GM04503 (cell line): ENCODE measurements around the gene ATP2B2.

Experiments
- DNase-seq: peaks from one replicate; pipeline ENCODE4 v3.0.0-alpha.2; 2012; ENCODE audit warnings: low read depth

ATP2B2 gene

DNA sequence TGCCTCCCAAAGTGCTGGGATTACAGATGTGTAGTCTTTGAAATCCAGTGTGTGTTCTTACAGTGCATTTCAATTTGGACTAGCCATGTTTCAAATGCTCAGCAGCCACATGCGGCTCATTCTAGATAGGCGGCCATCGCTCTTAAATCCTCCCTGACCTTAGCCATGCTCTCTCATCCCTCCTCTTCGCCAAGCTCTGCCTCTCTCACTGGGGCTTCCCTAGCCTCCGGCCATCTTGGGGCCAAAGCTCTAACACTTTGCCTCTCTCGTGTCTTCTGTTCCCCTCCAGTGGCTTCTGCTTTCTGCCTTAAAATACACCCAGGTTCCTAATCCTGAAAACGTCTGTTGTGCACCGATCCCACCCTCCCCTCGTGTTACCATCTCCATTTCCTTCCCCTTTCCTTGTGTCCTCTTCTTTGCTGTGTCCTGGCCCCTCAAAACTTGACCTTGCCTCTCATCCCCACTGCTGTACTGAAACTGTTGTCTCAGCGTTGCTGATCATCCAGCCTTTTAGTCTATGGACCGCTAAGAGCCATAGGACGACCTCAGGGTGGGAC lies 211.3 kb downstream of the ATP2B2 start:
- no peak for DNase-seq

DNA sequence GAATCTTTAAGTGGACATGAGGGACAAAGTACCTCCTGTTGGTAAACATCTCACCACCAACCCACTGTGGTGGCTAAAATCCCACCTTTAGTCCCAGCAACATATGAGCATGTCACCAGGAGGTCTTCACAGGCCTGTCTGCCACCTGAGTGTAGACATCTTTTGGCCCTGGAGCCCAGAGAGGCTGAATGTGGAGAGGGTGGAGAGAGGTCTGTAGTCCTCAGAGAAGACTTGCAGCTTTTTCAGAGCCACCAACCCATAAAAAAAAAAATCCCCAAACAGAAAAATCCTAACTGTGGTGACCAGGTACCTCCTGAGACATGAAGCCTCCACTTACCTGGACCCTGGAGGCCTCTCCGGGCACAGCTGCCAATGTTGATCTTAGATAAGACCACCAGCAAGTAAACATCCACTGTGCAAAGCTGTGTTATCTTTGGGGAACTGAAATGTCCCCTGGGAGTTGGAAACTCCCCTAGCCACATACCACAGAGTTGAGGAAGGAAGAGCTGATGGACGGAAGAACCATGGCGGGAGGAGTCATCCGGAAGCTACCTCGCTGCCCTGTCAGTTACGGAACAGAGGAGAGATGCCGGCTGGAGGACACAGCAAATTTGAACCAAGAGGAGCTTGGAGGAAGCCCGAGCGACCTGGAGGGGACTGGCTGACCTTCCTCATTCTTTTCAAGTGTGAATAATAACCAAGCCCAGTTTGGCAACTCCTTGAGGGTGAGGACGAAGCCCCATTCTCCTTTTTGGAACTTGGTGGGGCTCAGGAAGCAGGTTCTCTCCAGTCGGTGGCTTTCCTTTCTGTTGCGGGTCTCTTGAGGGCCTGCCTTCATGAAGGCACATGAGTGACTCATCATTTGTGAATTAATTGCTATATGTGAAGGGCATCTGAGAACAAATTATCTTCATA lies 212.6 kb downstream of the ATP2B2 start, which contains the start of gene GHRL:
Gene GHRL (minus strand): TSS at position 443 of the 915 bp plus-strand sequence. CDS start 2,767 bp downstream, outside the sequence.
- no peak for DNase-seq

DNA sequence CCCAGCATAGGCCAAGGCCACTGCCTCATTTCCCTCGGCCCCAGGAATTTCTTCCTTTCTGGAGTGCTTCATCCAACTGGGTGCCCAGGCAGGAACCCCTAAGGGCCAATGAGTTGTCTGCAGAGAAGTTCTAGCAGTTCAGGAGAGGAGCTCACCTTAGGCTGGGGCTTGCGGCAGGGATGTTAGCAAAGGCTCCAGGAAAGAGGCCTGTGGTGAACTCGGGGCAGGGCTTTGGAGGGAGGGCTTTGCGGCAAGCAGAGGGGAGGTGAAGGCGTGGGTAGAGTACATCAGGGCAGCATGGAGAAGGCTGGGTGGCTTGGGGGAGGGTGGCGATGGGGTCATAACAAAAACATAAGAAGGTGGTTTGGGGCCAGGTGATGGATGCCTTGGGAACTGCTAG lies 213.7 kb downstream of the ATP2B2 start:
- DNase-seq, result no peak

DNA sequence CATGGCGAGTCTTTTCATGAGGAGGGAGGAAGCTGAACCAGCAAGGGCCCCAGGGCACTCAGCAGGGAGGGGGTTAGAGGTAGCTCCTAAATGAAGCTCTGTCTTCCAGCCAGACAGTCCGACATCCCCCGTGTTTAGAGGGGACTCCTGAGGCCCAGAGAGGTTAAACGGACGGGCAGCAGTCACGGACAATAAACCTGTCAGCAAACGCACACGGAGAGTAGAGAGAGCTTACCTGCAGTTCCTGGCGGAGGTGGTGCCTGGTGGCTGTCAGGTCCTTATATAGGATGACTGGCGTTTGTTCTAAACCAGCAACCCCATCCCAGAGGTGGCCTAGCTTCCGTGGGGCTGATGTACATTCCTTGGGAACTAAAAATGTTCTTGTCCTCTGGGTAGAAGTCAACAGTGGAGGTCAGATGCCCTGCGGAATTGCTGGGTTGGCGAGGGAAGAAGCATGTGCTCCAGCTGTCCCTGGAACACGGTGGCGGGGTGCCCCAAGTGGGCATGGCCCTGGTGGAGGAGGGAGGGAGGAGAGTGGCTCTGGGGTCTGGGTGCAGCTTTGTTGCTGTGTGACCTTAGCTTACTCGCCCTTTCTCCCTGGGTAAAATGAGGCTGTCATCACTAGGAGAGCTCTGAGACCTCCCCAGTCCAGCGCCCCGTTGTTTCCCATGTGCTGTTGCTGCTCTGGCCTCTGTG lies 214.8 kb downstream of the ATP2B2 start:
- DNase-seq, result no peak

DNA sequence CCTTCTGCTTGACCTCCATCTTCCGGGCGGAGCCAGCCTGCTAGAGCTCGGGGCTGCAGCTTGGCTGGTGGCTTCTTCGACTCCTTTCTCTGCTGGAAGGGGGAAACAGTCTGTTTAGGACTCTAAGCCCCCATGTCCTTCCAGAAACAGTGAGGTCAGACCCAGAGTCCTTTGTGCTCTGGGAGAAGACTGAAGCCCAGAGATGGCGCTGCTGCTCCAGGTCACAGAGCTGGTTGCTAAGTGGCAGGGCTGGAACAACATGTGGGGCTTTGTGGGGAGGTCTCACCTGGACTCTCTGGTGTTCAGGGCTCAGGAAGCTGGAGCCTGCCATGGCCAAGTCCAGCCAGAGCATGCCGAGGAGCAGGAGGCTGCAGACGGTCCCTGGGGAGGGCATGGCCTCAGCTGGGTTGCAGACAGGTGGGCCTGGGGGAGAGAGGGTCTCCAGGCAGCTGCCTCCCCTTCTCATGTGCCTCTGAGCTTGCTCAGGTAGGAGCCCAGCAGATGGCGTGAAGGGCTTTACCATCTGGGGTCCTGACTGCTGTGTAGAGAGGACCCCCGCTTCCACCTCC lies 215.5 kb downstream of the ATP2B2 start:
- DNase-seq, result no peak

DNA sequence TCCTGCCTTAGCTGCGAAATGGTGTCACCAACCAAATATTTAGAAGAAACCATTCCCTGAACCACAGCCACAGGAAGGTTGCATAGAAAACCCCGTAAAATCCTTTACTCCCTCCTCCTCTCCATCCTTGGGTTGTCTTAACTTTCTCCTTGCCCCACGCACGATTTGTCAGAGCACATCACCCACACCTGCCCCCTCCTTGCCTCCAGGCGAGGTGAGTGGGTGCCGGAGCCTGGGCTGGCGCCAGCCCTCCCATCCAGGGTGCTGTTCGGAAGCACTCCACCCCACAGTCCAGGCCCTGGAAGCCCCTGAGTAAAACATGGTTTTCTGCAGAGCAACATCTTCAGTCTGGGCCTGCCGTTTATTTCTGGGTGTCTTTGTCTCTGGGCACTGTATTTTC lies 216.3 kb downstream of the ATP2B2 start:
- no peak for DNase-seq

DNA sequence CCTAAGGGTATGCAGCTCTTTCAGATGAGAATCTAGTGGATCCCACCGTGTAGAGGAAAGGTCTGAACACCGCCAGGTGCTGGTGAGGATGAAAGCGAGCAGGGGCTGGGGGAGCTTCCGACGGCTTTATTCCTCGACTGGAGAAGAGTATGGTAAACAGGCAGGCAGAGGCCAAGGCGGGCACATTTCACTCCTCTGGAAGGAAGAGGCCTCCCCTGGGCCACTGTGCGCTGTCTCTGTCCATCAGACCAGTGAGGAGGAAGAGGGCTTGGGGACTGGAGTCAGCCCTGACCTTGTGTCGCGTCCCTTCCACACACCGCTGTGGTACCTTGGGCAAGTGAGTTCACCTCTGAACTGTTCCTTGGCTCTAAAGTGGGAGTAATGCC lies 216.8 kb downstream of the ATP2B2 start:
- DNase-seq, result no peak

DNA sequence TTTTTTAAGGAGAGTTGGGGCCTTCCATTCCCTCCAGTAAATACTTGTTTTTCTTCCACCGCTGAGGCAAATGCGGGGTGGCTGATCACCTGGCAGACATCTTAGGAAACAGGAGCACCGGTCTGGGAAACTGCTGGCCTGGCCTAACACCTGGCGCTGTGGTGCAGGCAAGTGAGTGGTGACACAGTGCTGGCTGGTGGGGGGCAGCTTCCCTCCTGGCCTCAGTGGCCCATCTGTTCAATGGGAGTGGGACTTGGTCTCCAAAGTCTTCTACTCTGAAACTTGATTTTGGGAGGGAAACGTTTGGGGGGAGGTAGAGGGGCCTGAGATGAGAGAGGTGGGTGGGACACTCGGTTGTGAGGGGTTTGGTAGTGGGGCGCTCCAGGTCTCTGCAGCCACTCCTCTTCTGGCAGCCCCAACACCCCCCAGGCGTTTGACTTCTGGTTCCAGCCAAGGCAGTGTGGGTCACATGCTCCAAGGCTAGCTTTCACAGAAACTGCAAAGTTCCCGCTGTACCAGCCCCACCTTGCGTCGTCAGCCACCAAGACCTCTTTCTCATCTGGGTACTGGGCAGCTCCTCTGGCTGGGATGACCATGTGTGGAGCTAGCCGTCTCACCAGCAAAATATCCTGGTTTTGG lies 217.3 kb downstream of the ATP2B2 start:
- no peak for DNase-seq

DNA sequence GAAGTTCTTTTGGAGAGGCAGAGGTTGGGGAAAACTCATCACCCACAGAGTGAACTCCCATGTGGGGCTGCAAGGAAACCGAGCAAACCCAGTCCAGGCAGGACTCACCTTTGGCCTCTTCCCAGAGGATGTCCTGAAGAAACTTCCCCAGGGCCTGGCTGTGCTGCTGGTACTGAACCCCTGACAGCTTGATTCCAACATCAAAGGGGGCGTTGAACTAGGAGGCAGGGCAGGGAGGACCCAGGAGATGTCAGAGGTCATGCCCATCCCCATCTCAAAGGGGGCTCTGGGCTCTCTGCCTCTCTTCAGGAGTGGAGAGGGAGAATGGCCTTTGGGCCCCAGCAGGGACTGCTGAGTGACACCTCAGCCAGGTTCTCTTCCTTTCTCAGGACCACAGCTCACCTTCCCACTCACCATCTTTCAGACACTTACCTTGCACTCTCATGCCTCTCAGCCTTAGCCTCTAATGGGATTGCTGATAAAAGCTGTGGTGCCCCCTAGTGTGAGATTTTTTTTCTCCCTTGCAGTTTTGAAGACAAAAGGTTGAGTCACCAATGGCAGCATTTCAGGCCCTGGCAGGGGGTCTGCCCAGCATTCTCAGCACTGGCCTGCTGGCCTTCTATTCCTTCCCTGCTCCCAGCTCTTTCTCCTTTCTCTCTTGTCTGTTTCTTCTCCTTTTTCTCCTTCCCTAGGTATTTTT lies 218.6 kb downstream of the ATP2B2 start:
- DNase-seq, result no peak

DNA sequence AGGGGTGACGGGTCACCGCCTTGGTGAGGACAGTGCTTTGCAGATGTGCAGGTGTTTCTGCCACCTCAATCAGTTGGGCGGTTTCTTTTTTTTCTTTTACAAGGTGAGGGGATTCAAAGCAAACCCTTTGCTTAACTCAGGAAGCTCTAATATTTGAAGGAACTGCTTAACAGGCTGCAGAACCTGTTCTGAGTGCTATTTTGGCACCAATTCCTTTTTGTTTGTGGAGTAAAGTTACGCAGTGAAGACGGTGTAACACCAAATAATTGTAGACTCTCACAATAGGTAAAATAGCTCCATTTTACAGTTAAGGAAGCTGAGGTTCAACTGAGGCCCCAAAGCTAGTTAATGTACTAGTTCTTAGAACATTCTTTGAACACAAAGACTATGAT lies 219.3 kb downstream of the ATP2B2 start:
- DNase-seq, result no peak

DNA sequence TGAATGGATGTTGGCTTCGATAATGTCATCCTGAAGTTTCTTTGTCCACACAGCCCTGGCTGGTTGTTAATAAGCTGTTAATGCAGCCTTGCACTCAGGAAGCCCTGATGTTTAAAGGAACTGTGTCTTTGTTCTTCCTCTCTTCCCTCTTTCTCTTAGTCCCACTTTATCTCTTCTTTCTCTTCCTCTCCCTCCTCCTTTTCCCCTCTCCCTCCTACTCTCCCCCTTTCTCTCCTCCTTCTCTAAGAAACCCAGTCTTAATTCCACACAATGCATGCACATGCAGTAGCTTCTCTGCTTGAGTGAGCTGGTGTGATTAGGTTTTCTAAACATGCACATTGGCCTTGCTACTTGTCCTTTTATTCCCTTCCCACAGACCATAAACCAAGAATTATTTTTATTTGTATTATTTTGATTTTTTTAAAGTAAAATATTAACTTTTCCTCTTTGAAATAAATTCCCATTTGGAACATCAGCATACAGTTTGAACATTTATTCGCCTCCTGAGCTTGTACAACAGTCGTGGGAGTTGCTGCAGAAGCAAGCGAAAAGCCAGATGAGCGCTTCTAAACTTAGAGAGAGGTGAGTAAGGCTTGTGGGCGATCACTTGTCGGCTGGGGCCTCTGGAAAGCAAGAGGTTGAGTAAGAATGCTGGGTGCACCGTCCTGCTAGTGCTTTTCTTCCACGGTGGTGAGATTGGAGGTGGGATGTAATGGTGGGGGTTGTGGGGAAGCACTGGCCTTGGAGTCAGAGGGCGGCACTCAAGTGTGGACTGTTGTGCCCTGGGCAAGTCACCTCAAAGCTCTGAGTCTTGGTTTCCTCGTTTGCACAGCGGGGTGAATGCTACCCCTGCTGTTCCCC lies 219.9 kb downstream of the ATP2B2 start:
- DNase-seq, result no peak

DNA sequence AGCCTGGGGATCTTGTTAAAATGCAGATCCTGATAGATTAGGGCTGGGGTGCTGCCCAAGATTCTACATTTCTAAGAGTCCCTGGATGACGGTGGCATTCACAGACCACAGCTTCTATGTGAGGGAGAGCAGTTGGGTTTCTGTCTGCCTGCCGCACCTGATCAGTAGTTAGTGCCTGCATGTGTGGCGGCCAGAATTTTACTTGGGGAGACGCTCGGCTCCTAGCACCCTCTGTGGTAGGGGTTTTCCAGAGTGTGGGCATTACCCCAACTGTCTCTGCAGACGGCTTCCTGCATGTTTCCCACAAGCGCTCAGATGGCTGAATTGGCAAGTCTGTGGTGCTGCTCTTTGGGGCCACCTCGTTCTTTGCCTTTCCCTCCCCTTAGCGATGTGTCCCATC lies 220.9 kb downstream of the ATP2B2 start:
- no peak for DNase-seq

DNA sequence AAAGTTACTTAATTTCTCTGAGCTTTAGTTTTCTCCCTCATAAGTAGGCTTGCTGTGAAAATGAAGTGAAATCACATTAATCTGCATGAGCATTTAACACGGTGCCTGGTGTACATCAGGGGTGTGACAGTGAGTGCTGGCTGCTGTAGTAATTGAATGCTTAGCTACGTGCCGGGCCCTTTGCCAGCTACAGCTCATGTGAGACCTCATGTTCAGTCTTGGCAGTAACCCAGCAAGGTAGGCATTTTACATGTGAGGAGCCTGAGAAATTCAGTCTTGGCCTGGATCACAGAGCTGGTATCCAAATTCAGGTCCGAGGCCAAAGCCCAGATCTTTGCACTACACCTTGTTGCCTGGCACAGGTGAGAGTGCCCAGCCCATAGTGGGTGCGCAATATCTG lies 221.7 kb downstream of the ATP2B2 start:
- DNase-seq, result no peak

DNA sequence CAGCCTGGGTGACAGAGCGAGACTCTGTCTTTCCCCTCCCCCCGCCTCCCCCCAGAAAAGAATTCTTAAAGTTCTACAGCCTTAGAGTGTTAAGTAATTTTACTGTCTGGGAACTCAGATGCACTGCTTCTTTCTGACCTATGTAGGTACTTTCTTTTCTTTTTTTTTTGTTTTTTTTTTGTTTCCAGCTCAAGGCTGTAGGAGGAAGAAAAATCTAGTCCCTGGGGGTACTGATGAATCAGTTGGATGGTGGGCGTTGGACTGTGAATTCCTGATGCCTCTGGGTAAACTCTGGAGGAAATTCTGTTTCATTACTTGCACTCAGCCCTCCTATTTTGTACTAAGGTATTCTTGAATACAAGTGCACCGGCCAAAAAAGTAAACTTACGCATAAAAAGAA lies 223.4 kb downstream of the ATP2B2 start:
- DNase-seq, result no peak

DNA sequence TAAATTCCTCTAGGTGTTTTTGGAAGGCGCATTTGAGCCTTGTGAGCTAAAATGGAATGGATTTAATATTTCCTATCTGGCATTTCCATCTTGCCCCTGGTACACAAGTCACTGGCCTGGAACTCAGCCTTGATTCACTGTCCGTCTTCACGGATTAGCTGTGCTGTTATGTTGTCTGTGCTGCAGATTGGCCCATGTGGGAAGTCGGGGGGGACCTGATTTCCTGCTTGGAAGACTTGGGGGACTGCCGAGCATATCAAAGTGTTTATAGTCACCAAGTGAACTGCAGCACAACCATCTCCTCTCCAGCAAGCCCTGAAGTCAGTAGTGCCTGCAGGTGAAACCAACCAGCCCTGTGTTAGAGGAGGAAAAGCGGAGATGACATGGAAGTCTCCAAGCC lies 224.8 kb downstream of the ATP2B2 start:
- DNase-seq, result no peak

DNA sequence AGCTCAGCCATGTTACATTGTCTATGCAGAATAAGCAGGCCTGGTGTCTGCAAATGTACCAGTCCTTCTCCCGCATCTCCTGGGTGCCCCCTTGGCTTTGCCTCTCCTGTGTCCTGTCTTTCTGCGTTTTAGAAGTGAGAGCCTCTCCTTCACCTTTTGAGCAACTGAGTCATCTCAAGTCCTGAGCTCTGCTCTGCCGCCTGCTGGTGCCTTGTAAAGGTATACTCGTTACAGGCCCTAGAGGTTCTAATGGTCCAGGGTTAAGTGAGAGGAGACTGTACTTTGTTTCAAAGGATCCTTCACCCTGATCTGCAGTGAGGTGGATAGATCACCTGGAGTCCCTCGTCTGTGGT lies 225.2 kb downstream of the ATP2B2 start:
- no peak for DNase-seq

DNA sequence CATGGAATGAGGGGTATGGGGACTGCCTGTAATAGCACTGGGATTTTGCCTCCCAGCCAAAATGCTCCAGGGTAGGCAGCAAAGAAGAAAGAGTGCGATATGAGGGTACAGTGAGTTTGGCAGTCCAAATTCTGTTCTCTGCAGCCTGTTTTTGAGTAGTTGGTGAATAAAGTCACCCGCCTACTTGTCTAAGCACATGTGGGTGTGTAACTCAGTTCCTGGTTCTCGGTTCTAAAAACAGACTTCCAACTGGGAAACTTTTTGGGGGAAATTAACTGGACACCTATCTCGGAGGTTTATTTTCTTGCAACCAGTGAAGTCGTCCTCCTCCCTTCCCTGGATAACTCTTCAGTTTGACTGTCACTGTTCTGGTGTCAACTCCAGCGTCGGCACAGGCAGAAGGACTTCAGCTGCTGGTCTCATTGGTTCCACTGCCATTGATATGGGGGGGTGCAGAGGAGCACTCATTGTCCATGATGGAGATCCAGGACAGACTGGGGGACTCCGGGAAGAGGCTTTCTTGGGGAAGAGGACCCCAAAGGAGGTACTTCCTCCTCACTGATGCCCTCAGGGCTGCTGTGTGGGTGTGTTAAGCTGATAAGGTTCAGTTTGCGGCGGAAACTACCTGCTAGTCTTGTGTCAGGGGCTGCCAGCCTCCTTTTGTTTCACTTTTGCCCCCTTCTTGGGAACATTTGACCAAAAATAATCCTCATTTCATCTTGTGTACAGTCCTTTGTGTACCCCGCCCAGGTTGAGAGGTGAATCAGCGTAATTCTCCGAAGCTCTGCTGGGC lies 225.8 kb downstream of the ATP2B2 start:
- no peak for DNase-seq

DNA sequence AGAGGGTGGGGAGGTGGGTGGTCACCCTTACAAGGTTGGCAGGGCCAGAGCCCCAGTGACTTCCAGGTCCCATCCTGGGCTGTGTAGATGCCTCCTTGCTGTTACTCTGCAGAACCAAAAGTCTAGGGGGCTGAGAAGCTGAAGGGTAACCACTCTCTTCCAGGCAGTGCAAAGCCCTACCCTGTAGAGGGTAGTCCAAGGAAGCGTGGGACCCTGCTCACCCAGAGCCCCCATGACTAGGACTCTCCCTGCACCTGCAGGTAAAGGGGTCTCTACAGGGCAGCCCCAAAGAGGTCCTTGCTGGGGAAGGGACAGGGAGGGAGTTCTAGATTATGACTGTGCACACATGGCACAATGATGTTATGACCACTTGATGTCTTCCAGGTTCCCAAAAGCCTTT lies 226.9 kb downstream of the ATP2B2 start:
- DNase-seq, result no peak

DNA sequence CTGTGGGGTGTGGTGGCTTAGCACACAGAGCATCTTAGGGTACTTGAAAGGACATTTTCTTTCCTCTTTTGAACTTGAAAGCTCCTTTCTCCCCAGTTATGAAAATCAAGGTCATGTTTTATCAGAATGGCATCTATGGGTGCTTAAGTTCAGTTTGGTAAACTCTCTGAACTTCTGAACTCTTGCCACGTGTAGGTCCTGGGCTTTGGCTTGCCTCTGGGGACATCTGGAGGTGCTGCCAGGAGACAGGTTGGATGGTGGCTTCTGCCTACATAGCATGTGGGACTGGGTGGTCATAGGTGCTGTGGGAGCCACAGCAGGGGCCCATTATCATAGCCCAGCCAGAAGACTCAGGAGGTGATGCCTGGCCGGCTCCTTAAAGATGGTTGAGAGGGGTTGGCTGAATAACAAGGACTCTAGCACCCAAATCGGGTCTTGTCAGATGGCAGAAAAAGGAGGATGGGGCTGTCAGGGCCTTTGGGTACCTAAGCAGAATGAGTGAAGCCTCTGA lies 228.2 kb downstream of the ATP2B2 start:
- DNase-seq, result no peak

DNA sequence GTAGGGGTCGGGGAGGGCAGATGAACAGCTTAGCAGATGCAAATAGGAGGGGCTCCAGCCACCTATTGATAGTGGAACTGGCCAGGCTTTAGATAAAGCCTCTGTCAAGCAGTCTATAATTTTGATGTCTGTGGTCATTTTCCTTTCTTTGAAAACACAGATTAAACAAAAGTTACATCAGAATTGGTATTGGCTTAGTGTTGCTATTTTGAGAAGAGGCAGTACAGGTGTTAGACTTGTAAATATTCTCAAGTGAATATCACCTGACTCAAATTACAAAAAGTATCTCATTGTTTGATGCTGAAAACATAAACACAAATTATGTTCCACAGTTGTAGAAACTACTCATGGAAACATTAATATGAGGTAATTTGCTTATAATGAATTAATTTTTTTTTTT lies 230.8 kb downstream of the ATP2B2 start:
- DNase-seq, result no peak
